AG10803 (cell line): ENCODE results near the gene DIPK1A.

Experiments
- DNase-seq: peaks from one replicate; pipeline ENCODE4 v3.0.0; 2010; ENCODE audit warnings: low read depth
- H3K4me3 ChIP-seq: 2 replicates; pipeline ENCODE4 v1.5.1; 2011; ENCODE audit warnings: mild to moderate bottlenecking, low read length, control low read depth
- CTCF ChIP-seq: conservative IDR thresholded peaks from 2 replicates; pipeline ENCODE4 v1.5.1; 2011; ENCODE audit warnings: mild to moderate bottlenecking, low read length, control low read depth, inconsistent platforms

The DIPK1A gene

GRCh38 chr1:92832537-92833114, 128.6 kb downstream of the DIPK1A start:
- peak overlapping the region; percentile 99 for H3K4me3 ChIP-seq
- DNase-seq, result peak; percentile 37
- TF ChIP-seq CTCF, result no peak

GRCh38 chr1:92831762-92832536, 129.3 kb downstream of the DIPK1A start, which contains the start of gene RPL5:
Gene RPL5, plus strand, starts transcription at chr1:92832040. Its CDS starts 75 bp downstream, at chr1:92832115.
- peak; percentile 91 for TF ChIP-seq CTCF
- peak within 1 kb of the TSS; percentile 99 for H3K4me3 ChIP-seq
- peak; percentile 96 for DNase-seq

- DNase-seq, result no peak
- TF ChIP-seq CTCF, result no peak
- H3K4me3 ChIP-seq, result no peak overlapping the region; the same call in 1 of the 2 replicates
Observed at GRCh38 chr1:92831368-92831761, 129.9 kb downstream of the DIPK1A start.

GRCh38 chr1:92826792-92827191, 134.5 kb downstream of the DIPK1A start:
- H3K4me3 ChIP-seq, result no peak overlapping the region
- TF ChIP-seq CTCF, result no peak
- no peak for DNase-seq

GRCh38 chr1:92822879-92823278, 138.4 kb downstream of the DIPK1A start:
- no peak for TF ChIP-seq CTCF
- H3K4me3 ChIP-seq, result no peak overlapping the region
- DNase-seq, result peak; percentile 56

- no peak for DNase-seq
- TF ChIP-seq CTCF, result no peak
- H3K4me3 ChIP-seq, result no peak overlapping the region
Observed at GRCh38 chr1:92820551-92820950, 140.7 kb downstream of the DIPK1A start.

- H3K4me3 ChIP-seq, result no peak overlapping the region
- 0 out of 2 replicates have a peak, but pooled peaks have one; percentile 11 for TF ChIP-seq CTCF
- DNase-seq, result peak; percentile 63
Observed at GRCh38 chr1:92820024-92820423, 141.2 kb downstream of the DIPK1A start.
